ENCODE results near the gene INPP5A.

Gene INPP5A

GRCh38 chr10:132746801-132747625 is 209.4 kb downstream of the INPP5A start:
- no peak overlapping the region for H3K4me3 ChIP-seq (ENCODE audit: low read length)
- H4K20me1 ChIP-seq (ENCODE audit: control insufficient read depth, insufficient read depth, low read depth, low read length) = no peaks in the 10 kb centered on the region
- no peaks in the 10 kb centered on the region for H3K27me3 ChIP-seq (ENCODE audit: control insufficient read depth, low read length)
- no peaks in the 10 kb centered on the region for H3K36me3 ChIP-seq (ENCODE audit: control insufficient read depth, low read length)
- no peak overlapping the region for H3K27ac ChIP-seq (ENCODE audit: low read depth, low read length)
- TF ChIP-seq EZH2phosphoT487 (IDR thresholded peaks at IDR 0.05; ENCODE audit: borderline replicate concordance, low read length) = no peak
- no peak for TF ChIP-seq CTCF (IDR thresholded peaks at IDR 0.05; ENCODE audit: low read depth, low read length, poor library complexity, severe bottlenecking)
- peaks cover 41% of the 10 kb centered on the region for H3K9me3 ChIP-seq (ENCODE audit: control insufficient read depth, insufficient read depth, low read length)
- no peak overlapping the region for H3K4me2 ChIP-seq (ENCODE audit: low read length)
- H3F3A ChIP-seq (ENCODE audit: control insufficient read depth, insufficient read depth) = no peaks in the 10 kb centered on the region
- H3K79me2 ChIP-seq (ENCODE audit: control insufficient read depth, low read length) = no peaks in the 10 kb centered on the region
- H3K9me2 ChIP-seq (replicated peaks; ENCODE audit: control insufficient read depth, low read length) = no peaks in the 10 kb centered on the region
- no peaks in the 10 kb centered on the region for H3K4me1 ChIP-seq (ENCODE audit: control insufficient read depth, low read length)

- Histone ChIP-seq H3K9me2 (replicated peaks; ENCODE audit: control insufficient read depth, low read length) (no peaks in the 10 kb centered on the region), H3K36me3 (ENCODE audit: control insufficient read depth, low read length) (no peaks in the 10 kb centered on the region), H3K79me2 (ENCODE audit: control insufficient read depth, low read length) (no peaks in the 10 kb centered on the region), H3K27me3 (ENCODE audit: control insufficient read depth, low read length) (no peaks in the 10 kb centered on the region), H4K20me1 (ENCODE audit: control insufficient read depth, insufficient read depth, low read depth, low read length) (no peaks in the 10 kb centered on the region), H3K4me1 (ENCODE audit: control insufficient read depth, low read length) (no peaks in the 10 kb centered on the region), H3K4me3 (ENCODE audit: low read length) (no peak overlapping the region), H3K4me2 (ENCODE audit: low read length) (no peak overlapping the region), H3K27ac (ENCODE audit: low read depth, low read length) (no peak overlapping the region), H3K9me3 (ENCODE audit: control insufficient read depth, insufficient read depth, low read length) (peaks cover 45% of the 10 kb centered on the region), H3F3A (ENCODE audit: control insufficient read depth, insufficient read depth) (no peaks in the 10 kb centered on the region)
- TF ChIP-seq CTCF (IDR thresholded peaks at IDR 0.05; ENCODE audit: low read depth, low read length, poor library complexity, severe bottlenecking) (no peak), EZH2phosphoT487 (IDR thresholded peaks at IDR 0.05; ENCODE audit: borderline replicate concordance, low read length) (no peak)
Measured at GRCh38 chr10:132748135-132748534, 210.5 kb downstream of the INPP5A start.

GRCh38 chr10:132748545-132749370 is 211.2 kb downstream of the INPP5A start:
- H3K4me2 ChIP-seq (ENCODE audit: low read length) = no peak overlapping the region
- H3K27ac ChIP-seq (ENCODE audit: low read depth, low read length) = no peak overlapping the region
- H3K36me3 ChIP-seq (ENCODE audit: control insufficient read depth, low read length) = no peaks in the 10 kb centered on the region
- no peaks in the 10 kb centered on the region for H3K4me1 ChIP-seq (ENCODE audit: control insufficient read depth, low read length)
- H3F3A ChIP-seq (ENCODE audit: control insufficient read depth, insufficient read depth) = no peaks in the 10 kb centered on the region
- H3K9me3 ChIP-seq (ENCODE audit: control insufficient read depth, insufficient read depth, low read length) = peaks cover 42% of the 10 kb centered on the region
- H3K27me3 ChIP-seq (ENCODE audit: control insufficient read depth, low read length) = no peaks in the 10 kb centered on the region
- H3K9me2 ChIP-seq (replicated peaks; ENCODE audit: control insufficient read depth, low read length) = no peaks in the 10 kb centered on the region
- no peak for TF ChIP-seq CTCF (IDR thresholded peaks at IDR 0.05; ENCODE audit: low read depth, low read length, poor library complexity, severe bottlenecking)
- TF ChIP-seq EZH2phosphoT487 (IDR thresholded peaks at IDR 0.05; ENCODE audit: borderline replicate concordance, low read length) = no peak
- H3K4me3 ChIP-seq (ENCODE audit: low read length) = no peak overlapping the region
- no peaks in the 10 kb centered on the region for H3K79me2 ChIP-seq (ENCODE audit: control insufficient read depth, low read length)
- no peaks in the 10 kb centered on the region for H4K20me1 ChIP-seq (ENCODE audit: control insufficient read depth, insufficient read depth, low read depth, low read length)

Data from DOHH2 (cell line).